Keratinocyte (primary cell): ENCODE results near the gene GHRHR. TPM values are rescaled to one million over a fixed set of nuclear protein-coding genes. Genes with fewer than 3 reads are reported as not detected.

Experiments
- DNase-seq: peaks from one replicate; pipeline ENCODE4 v3.0.0-alpha.2; 2011; ENCODE audit warnings: low read depth, missing footprints, low spot score
- FAIRE-seq: peaks from 2 replicates; lab custom pipeline; 2011; peaks lifted over from hg19 to GRCh38; lab: Jason Lieb, UNC
- H2AFZ ChIP-seq: 2 replicates; pipeline ENCODE4 v1.6.0; 2012; ENCODE audit warnings: low read length, control low read depth, inconsistent platforms; ENCODE audit not compliant: control insufficient read depth
- H3K27ac ChIP-seq: 2 replicates; pipeline ENCODE4 v1.5.1; 2011; ENCODE audit warnings: low read length; ENCODE audit not compliant: control insufficient read depth, insufficient read depth
- H3K27me3 ChIP-seq: 3 replicates; pipeline ENCODE4 v1.6.0; 2011; ENCODE audit warnings: low read length; ENCODE audit not compliant: control insufficient read depth, insufficient read depth; ENCODE audit errors: extremely low read depth
- H3K36me3 ChIP-seq, 2 experiments: 2 replicates in 1 of 2; 3 replicates in 1 of 2; pipeline ENCODE4 v1.5.1; 2011; ENCODE audit warnings: low read length in 2 of 2, mild to moderate bottlenecking in 1 of 2; ENCODE audit not compliant: control insufficient read depth in 2 of 2, insufficient read depth in 2 of 2; ENCODE audit errors: extremely low read depth in 1 of 2
- H3K4me1 ChIP-seq: 3 replicates; pipeline ENCODE4 v1.5.1; 2011; ENCODE audit warnings: low read length; ENCODE audit not compliant: control insufficient read depth, insufficient read depth; ENCODE audit errors: extremely low read depth
- H3K4me2 ChIP-seq: 3 replicates; pipeline ENCODE4 v1.6.0; 2011; ENCODE audit warnings: low read depth, low read length; ENCODE audit not compliant: control insufficient read depth, insufficient read depth; ENCODE audit errors: extremely low read depth
- H3K4me3 ChIP-seq, 3 experiments: fragments of 200-600 bp in 1 of 3; sonication (generic) in 1 of 3; 2 replicates in 2 of 3; 3 replicates in 1 of 3; pipeline ENCODE4 v1.5.1; 2011 to 2016; ENCODE audit warnings: low read length in 3 of 3, mild to moderate bottlenecking in 3 of 3, control low read depth in 2 of 3, inconsistent platforms in 1 of 3, low read depth in 1 of 3, mixed read lengths in 1 of 3, mixed run types in 1 of 3, moderate library complexity in 1 of 3; ENCODE audit not compliant: control insufficient read depth in 2 of 3, insufficient read depth in 2 of 3; ENCODE audit errors: extremely low read depth in 1 of 3
- H3K79me2 ChIP-seq: 2 replicates; pipeline ENCODE4 v1.6.0; 2012; ENCODE audit warnings: low read length; ENCODE audit not compliant: control insufficient read depth, insufficient read depth
- H3K9ac ChIP-seq: 3 replicates; pipeline ENCODE4 v1.6.0; 2011; ENCODE audit warnings: low read length; ENCODE audit not compliant: control insufficient read depth, insufficient read depth; ENCODE audit errors: extremely low read depth
- H3K9me1 ChIP-seq: 3 replicates; pipeline ENCODE4 v1.6.0; 2011; ENCODE audit warnings: low read length; ENCODE audit not compliant: control insufficient read depth, insufficient read depth; ENCODE audit errors: extremely low read depth
- H3K9me3 ChIP-seq: 2 replicates; pipeline ENCODE4 v1.5.1; 2012; ENCODE audit warnings: low read depth, low read length; ENCODE audit not compliant: control insufficient read depth
- H4K20me1 ChIP-seq: 3 replicates; pipeline ENCODE4 v1.6.0; 2011; ENCODE audit warnings: low read length; ENCODE audit not compliant: control insufficient read depth, insufficient read depth; ENCODE audit errors: extremely low read depth
- CTCF ChIP-seq, 3 experiments: IDR thresholded peaks in 1 of 3; conservative IDR thresholded peaks in 1 of 3; optimal IDR thresholded peaks in 1 of 3; 2 replicates in 2 of 3; 3 replicates in 1 of 3; pipeline versions ENCODE3 to v1.5.1; 2011; ENCODE audit warnings: low read length in 3 of 3, mild to moderate bottlenecking in 3 of 3, moderate library complexity in 2 of 3, control low read depth in 1 of 3, inconsistent platforms in 1 of 3; ENCODE audit not compliant: insufficient read depth in 2 of 3; ENCODE audit errors: extremely low read depth in 1 of 3
- EZH2 ChIP-seq: IDR thresholded peaks from one replicate; pipeline ENCODE4 v1.6.1; 2012; ENCODE audit warnings: inconsistent platforms, mild to moderate bottlenecking, low read length, moderate library complexity
- dilution Hi-C: fragments of 300-500 bp; cut with MboI; formaldehyde crosslinking; loops from one replicate; pipeline ENCODE4 v1.7.0; 2020; ENCODE audit warnings: low sequenced_read_pairs; ENCODE audit not compliant: extremely low pct_ligation_motif_present
- polyA plus RNA-seq, 5 experiments: library from polyadenylated mRNA; depleted of rRNA in 3 of 5; stranded (reverse) in 3 of 5; stranded (forward) in 1 of 5; unstranded in 1 of 5; fragments of >200 nt; gene quantifications; 1 replicate in 1 of 5; 2 replicates in 3 of 5; 3 replicates in 1 of 5; pipeline versions ENCODE4 v1.2.1 to v1.2.3, GENCODE V29; 2011 to 2012; ENCODE audit warnings: missing spikeins in 2 of 5, low read depth in 1 of 5, low replicate concordance in 1 of 5

Gene GHRHR
- polyA plus RNA-seq, 1 donor (not counting 4 experiments of a cell fraction or from before 2014, with no cell fraction given), result not detected

- no peak overlapping the region for H2AFZ ChIP-seq
- FAIRE-seq, result peak; percentile 90
- dilution Hi-C loops, result loop anchor here (25.0 kb wide), 1 partner anchor 129 kb away; no protein-coding TSS in a partner anchor
Measured at GRCh38 chr7:30983042-30983913, 19.5 kb downstream of the GHRHR start.

GRCh38 chr7:30983914-30984247 is 20.1 kb downstream of the GHRHR start:
- no peak overlapping the region for H2AFZ ChIP-seq
- no peak overlapping the region for H3K4me2 ChIP-seq
- H3K9me3 ChIP-seq, result no peaks in the 10 kb centered on the region
- no peaks in the 10 kb centered on the region for H4K20me1 ChIP-seq
- H3K27ac ChIP-seq, result no peak overlapping the region
- dilution Hi-C loops, result loop anchor here (25.0 kb wide), 1 partner anchor 128 kb away; no protein-coding TSS in a partner anchor
- no peaks in the 10 kb centered on the region for H3K79me2 ChIP-seq
- H3K4me3 ChIP-seq, result no peak overlapping the region
- H3K27me3 ChIP-seq, result peaks cover 9% of the 10 kb centered on the region
- TF ChIP-seq EZH2, result no peak
- TF ChIP-seq CTCF (optimal IDR thresholded peaks at IDR 0.05 in 1 of 3, IDR thresholded peaks at IDR 0.05 in 1 of 3, conservative IDR thresholded peaks at IDR 0.05 in 1 of 3; ENCODE audit: extremely low read depth in 1 of 3, insufficient read depth in 2 of 3, low read length in 3 of 3), result no peak
- no peaks in the 10 kb centered on the region for H3K36me3 ChIP-seq
- DNase-seq, result no peak
- no peak overlapping the region for H3K9ac ChIP-seq
- FAIRE-seq, result no peak
- no peaks in the 10 kb centered on the region for H3K9me1 ChIP-seq
- H3K4me1 ChIP-seq, result peaks cover 11% of the 10 kb centered on the region

More at GRCh38 chr7:30983042-30983913, 19.5 kb downstream of the GHRHR start:
- no peak overlapping the region for H3K4me3 ChIP-seq
- H3K4me2 ChIP-seq, result no peak overlapping the region
- no peak overlapping the region for H3K27ac ChIP-seq
- H3K27me3 ChIP-seq, result peaks cover 15% of the 10 kb centered on the region
- no peak for DNase-seq
- no peaks in the 10 kb centered on the region for H3K9me3 ChIP-seq
- peaks cover 11% of the 10 kb centered on the region for H3K4me1 ChIP-seq
- H3K79me2 ChIP-seq, result no peaks in the 10 kb centered on the region
- no peaks in the 10 kb centered on the region for H3K9me1 ChIP-seq
- peak; percentile 24 for TF ChIP-seq EZH2
- TF ChIP-seq CTCF (optimal IDR thresholded peaks at IDR 0.05 in 1 of 3, IDR thresholded peaks at IDR 0.05 in 1 of 3, conservative IDR thresholded peaks at IDR 0.05 in 1 of 3; ENCODE audit: extremely low read depth in 1 of 3, insufficient read depth in 2 of 3, low read length in 3 of 3), result peak; percentile 90 to 99 (median 96)
- H4K20me1 ChIP-seq, result no peaks in the 10 kb centered on the region
- no peak overlapping the region for H3K9ac ChIP-seq
- no peaks in the 10 kb centered on the region for H3K36me3 ChIP-seq
